Ascending aorta (tissue), 2 donors: ENCODE results near the gene PLCG2. TPM values are rescaled to one million over a fixed set of nuclear protein-coding genes. Genes with fewer than 3 reads are reported as not detected.
A peak's percentile ranks its signal among the peaks of the same experiment; 100 is the strongest.

Experiments
- DNase-seq, 2 donors: peaks; one replicate each; pipeline ENCODE4 v3.0.0-alpha.2; 2019; ENCODE audit warnings: low spot score in 2 of 2
- H3K27ac ChIP-seq, 2 donors: fragments of 200-600 bp; sonication (generic); one replicate each; pipeline ENCODE4 v1.5.1; 2016 to 2017; ENCODE audit warnings: mild to moderate bottlenecking in 1 of 2
- H3K27me3 ChIP-seq: fragments of 200-600 bp; sonication (generic); one replicate; pipeline ENCODE4 v1.5.1; 2017
- H3K36me3 ChIP-seq, 2 donors: fragments of 200-600 bp; sonication (generic); one replicate each; pipeline ENCODE4 v1.5.1; 2016
- H3K4me1 ChIP-seq, 2 donors: fragments of 200-600 bp; sonication (generic); one replicate each; pipeline ENCODE4 v1.5.1; 2016 to 2017; ENCODE audit warnings: mild to moderate bottlenecking in 1 of 2
- H3K4me3 ChIP-seq, 2 donors: fragments of 200-600 bp; sonication (generic); one replicate each; pipeline ENCODE4 v1.5.1; 2016 to 2017; ENCODE audit warnings: mild to moderate bottlenecking in 1 of 2
- H3K9me3 ChIP-seq, 2 donors: fragments of 200-600 bp; sonication (generic); one replicate each; pipeline ENCODE4 v1.5.1; 2016
- intact Hi-C: fragments of 100-400 bp; cut with DNase I; formaldehyde crosslinking; loops from one replicate; pipeline ENCODE4 v1.15.1; 2023
- total RNA-seq: library from RNA; depleted of rRNA; stranded (reverse); fragments of >200 nt; gene quantifications from one replicate; pipeline ENCODE4 v1.1.0, GENCODE V29; 2016
- TF ChIP-seq, protein P1 (sequence below), 3 experiments: fragments of 200-600 bp in 2 of 3; fragments of 450-650 bp in 1 of 3; sonication (generic) in 2 of 3; IDR thresholded peaks; one replicate each; pipeline ENCODE4 v1.5.1; 2016 to 2019; ENCODE audit warnings: antibody characterized with exemption in 3 of 3, mild to moderate bottlenecking in 1 of 3, moderate library complexity in 1 of 3

PLCG2 gene
- total RNA-seq, 1 donor from 2014 or later, result 34.2 TPM

DNA sequence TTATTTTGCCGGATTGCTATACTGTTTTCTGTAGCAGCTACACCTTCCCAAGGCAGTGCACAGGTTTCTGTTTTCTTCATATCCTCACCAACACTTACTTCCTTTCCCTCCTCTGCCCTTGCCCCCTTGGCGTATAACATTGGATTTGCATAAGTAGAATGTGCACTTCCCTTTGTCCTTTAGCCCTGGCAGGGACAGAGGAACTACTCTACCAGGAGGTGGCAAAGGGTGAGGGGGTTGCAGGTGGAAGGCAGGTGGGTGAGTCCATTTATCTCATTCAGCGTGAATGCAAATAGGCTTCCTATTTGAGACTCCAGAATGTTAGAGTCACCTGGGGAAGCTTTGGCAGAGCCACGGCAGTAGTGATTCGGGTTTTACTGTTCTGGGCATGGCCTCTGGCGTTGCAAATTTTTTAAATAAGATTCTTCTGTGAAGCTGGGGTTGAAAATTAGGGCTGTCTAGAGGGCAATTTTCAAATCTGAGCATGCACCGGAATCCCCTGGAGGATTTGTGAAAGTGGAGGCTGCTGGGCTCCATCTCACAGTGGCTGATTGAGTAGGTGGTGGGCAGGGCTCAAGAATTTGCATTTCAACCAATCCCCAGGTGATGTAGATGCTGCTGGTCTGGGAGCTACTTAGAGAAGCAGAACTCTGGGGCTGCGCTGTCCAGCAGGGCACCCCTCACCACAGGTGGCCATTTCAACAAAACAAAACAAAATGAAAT lies 84.7 kb downstream of the PLCG2 start:
- H3K27ac ChIP-seq, result no peak overlapping the region
- no peak for DNase-seq
- no peak overlapping the region for H3K4me3 ChIP-seq
- TF ChIP-seq, protein P1, sequence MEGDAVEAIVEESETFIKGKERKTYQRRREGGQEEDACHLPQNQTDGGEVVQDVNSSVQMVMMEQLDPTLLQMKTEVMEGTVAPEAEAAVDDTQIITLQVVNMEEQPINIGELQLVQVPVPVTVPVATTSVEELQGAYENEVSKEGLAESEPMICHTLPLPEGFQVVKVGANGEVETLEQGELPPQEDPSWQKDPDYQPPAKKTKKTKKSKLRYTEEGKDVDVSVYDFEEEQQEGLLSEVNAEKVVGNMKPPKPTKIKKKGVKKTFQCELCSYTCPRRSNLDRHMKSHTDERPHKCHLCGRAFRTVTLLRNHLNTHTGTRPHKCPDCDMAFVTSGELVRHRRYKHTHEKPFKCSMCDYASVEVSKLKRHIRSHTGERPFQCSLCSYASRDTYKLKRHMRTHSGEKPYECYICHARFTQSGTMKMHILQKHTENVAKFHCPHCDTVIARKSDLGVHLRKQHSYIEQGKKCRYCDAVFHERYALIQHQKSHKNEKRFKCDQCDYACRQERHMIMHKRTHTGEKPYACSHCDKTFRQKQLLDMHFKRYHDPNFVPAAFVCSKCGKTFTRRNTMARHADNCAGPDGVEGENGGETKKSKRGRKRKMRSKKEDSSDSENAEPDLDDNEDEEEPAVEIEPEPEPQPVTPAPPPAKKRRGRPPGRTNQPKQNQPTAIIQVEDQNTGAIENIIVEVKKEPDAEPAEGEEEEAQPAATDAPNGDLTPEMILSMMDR (IDR thresholded peaks at IDR 0.05), result no peak
- intact Hi-C loops, result no loop called here
- no peaks in the 10 kb centered on the region for H3K9me3 ChIP-seq
- H3K4me1 ChIP-seq, result no peaks in the 10 kb centered on the region
- no peaks in the 10 kb centered on the region for H3K36me3 ChIP-seq
- no peaks in the 10 kb centered on the region for H3K27me3 ChIP-seq

DNA sequence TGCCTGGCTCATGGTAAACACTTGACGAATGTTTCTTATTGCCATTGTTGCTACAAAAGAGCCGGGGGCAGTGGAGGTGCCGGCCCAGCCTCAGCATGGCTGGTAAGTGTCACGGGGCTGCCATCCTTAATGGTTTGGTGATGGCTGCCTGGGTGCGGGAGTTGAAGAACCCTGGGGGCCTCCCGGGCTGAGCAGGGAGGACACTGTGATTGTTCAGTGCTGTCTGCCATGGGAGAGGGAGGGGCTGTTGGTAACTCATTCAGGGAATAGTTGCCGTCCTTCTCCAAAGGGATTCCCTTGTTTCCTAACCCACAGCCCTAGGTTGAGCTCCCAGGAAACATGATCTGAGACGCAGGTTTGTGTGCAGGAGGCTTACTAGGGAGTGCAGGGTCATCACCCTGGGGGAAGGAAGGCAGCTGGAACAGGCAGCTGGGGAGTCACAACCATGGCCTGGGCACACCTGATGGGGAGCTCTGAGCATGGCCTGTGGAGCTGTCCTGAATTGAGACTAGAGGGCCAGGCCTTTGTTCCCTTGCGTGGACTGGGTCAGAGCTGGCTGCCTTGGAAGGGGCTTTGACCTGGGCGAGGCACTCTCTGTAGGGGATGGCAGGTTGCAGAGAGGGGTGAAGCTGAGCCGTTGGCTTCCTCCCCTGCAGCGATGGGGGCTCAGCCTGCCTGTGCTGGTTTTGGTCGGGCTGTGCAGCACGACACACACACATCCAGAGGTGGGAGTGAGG lies 85.7 kb downstream of the PLCG2 start:
- Histone ChIP-seq H3K4me1 (no peaks in the 10 kb centered on the region), H3K27ac (peak overlapping the region in 1 of 2 donors; percentile 61), H3K36me3 (no peaks in the 10 kb centered on the region), H3K4me3 (no peak overlapping the region), H3K9me3 (no peaks in the 10 kb centered on the region), H3K27me3 (no peaks in the 10 kb centered on the region)
- TF ChIP-seq, protein P1 (IDR thresholded peaks at IDR 0.05), result no peak
- intact Hi-C loops, result no loop called here
- DNase-seq, result no peak

DNA sequence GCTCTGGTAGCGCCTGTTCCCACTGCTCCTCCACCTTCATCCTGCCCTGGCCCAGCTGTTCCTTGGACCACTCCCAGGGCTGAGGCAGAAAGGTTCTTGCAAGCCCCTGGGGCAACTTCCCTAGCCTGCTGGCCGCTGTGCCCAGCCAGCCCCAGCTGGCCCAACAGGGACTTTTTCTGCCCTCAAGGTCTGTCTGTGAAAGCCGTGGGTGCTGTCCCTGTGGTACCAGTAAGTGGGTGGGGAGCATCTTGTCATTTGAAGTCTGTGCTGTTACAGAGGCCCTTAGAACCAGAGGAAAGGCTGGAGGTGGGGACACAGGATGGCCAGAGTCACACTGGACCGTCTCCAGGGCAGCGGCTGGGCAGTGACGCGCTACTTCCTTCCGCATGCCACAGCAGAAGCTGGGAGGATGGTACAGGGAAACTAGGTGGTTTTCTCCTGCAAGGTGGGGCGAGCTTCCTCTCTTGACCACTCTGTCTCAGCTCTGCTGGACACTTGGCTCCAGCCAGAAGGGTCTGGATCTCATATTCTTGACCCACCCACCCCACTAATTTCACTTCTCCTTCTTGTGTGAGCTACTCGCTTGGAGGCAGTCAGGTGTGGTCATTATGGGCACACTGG lies 87.8 kb downstream of the PLCG2 start:
- DNase-seq, result peak in 1 of 2 donors; percentile 75
- Histone ChIP-seq H3K9me3 (no peaks in the 10 kb centered on the region), H3K27me3 (no peaks in the 10 kb centered on the region), H3K4me1 (no peaks in the 10 kb centered on the region), H3K27ac (peak overlapping the region; percentile 48 to 61), H3K36me3 (no peaks in the 10 kb centered on the region), H3K4me3 (no peak overlapping the region)
- intact Hi-C loops, result no loop called here
- TF ChIP-seq, protein P1 (IDR thresholded peaks at IDR 0.05), result no peak

DNA sequence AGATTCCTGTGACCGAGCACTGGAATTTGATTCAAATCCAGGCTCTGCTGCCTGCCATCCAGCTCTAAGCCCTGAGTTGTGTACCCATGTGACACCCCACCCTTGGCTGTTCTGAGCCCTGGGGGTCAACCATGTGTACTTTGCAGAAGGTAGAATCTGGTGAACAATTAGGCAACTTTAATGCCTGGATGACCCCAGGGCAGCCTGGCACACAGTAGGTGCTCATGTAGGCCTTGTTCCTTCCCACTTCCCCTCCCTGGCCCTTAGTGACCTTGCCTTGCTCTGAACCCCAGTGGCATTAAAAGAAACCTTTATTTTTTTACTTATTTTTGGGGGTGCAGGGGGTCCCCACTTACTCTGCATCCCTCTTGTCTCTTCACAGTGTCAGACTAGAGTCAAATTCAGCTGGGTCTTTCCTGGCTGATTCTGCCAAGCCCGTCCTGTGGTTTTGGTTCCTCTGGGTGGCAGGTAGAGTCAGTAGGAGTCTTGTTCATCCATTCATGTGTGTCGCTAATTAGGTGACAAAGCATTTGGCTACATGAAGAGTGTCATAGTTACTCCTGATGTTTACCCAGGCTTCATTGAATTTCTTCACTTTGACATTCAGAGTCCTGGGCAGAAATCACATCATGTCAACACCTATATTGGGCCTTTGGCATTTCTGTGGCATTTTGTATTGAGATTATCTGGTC lies 89.1 kb downstream of the PLCG2 start:
- H3K9me3 ChIP-seq, result no peaks in the 10 kb centered on the region
- H3K4me3 ChIP-seq, result no peak overlapping the region
- no peaks in the 10 kb centered on the region for H3K27me3 ChIP-seq
- H3K36me3 ChIP-seq, result no peaks in the 10 kb centered on the region
- DNase-seq, result no peak
- TF ChIP-seq, protein P1 (IDR thresholded peaks at IDR 0.05), result no peak
- H3K4me1 ChIP-seq, result no peaks in the 10 kb centered on the region
- intact Hi-C loops, result no loop called here
- H3K27ac ChIP-seq, result no peak overlapping the region

DNA sequence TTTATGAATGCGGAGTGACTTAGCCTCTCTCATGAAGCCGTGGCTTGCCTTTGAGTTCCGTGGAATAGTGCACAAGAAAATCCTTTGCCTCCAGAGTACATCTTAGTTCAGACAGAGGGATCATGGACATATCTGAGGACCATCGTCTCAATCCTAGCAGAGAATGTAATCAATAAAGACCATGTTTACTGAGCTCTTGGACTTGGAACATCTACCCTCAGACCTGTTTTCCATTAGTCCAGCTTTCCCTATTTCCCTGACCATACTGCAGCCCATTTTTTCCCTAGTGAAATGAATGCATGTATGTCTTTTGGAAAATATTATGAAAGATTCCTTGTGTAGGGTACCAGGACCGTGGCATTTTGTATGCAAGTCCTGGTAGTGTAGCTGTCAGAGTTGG lies 90.2 kb downstream of the PLCG2 start:
- Histone ChIP-seq H3K27me3 (no peaks in the 10 kb centered on the region), H3K36me3 (no peaks in the 10 kb centered on the region), H3K4me3 (no peak overlapping the region), H3K9me3 (no peaks in the 10 kb centered on the region), H3K4me1 (no peaks in the 10 kb centered on the region), H3K27ac (no peak overlapping the region)
- no peak for DNase-seq
- intact Hi-C loops, result no loop called here
- TF ChIP-seq, protein P1 (IDR thresholded peaks at IDR 0.05), result no peak
